Thoracic aorta endothelial cell (primary cell): ENCODE results near the gene SPOUT1. TPM values are rescaled to one million over a fixed set of nuclear protein-coding genes. Genes with fewer than 3 reads are reported as not detected.

ENCODE experiments used
- total RNA-seq: library from RNA; depleted of rRNA; stranded (reverse); fragments of >200 nt; gene quantifications from 2 replicates; pipeline ENCODE4 v1.2.3, GENCODE V29; 2012

Gene SPOUT1
- total RNA-seq: 20.5 and 22.8 TPM in 2 replicates

GRCh38 chr9:128829477-128830251 lies at the start of gene SPOUT1:
TSS of gene SPOUT1 (minus strand) at chr9:128829794. CDS start at chr9:128829780, 14 bp downstream.

GRCh38 chr9:128818099-128818838 lies 11.3 kb downstream of the SPOUT1 start, which contains the start of gene ENDOG:
TSS of gene ENDOG (plus strand) at chr9:128818500. CDS start at chr9:128818685, 185 bp downstream.

GRCh38 chr9:128786681-128787601 lies 42.7 kb downstream of the SPOUT1 start, which contains the start of gene TBC1D13:
TSS of gene TBC1D13 (plus strand) at chr9:128787253. CDS start at chr9:128787354, 101 bp downstream.

GRCh38 chr9:128771745-128772519 lies 57.7 kb downstream of the SPOUT1 start, which contains the start of gene ZER1:
TSS of gene ZER1 (minus strand) at chr9:128771927. CDS start at chr9:128755565, 16,362 bp downstream.

Other genes with a start within 250 kb of the SPOUT1 start
- gene DYNC2I2, start 172.9 kb downstream of the SPOUT1 start, total RNA-seq: 57.2 and 67.6 TPM in 2 replicates
- gene SET, start 140.6 kb downstream of the SPOUT1 start, total RNA-seq: 676 and 721 TPM in 2 replicates
- gene PKN3, start 127.3 kb downstream of the SPOUT1 start, total RNA-seq: 20.6 and 31.9 TPM in 2 replicates
- gene ZDHHC12, start 105.7 kb downstream of the SPOUT1 start, total RNA-seq: 21.4 and 27.4 TPM in 2 replicates
- 13.0 and 16.4 TPM in 2 replicates for gene ZER1, start 57.9 kb downstream of the SPOUT1 start, total RNA-seq
- gene TBC1D13, start 42.5 kb downstream of the SPOUT1 start, total RNA-seq: 20.5 and 22.1 TPM in 2 replicates
- 18.3 and 20.5 TPM in 2 replicates for gene ENDOG, start 11.3 kb downstream of the SPOUT1 start, total RNA-seq
- 8.5 and 9.0 TPM in 2 replicates for gene KYAT1, start 52.2 kb upstream of the SPOUT1 start, total RNA-seq
- 118 and 154 TPM in 2 replicates for gene LRRC8A, start 52.3 kb upstream of the SPOUT1 start, total RNA-seq
- 0.79 and 1.3 TPM in 2 replicates for gene PHYHD1, start 91.2 kb upstream of the SPOUT1 start, total RNA-seq
- gene DOLK, start 117.8 kb upstream of the SPOUT1 start, total RNA-seq: 20.5 and 25.9 TPM in 2 replicates
- 76.3 and 85.9 TPM in 2 replicates for gene NUP188, start 117.9 kb upstream of the SPOUT1 start, total RNA-seq
- gene SH3GLB2, start 198.5 kb upstream of the SPOUT1 start, total RNA-seq: 38.4 and 44.7 TPM in 2 replicates
- 18.2 and 24.1 TPM in 2 replicates for gene MIGA2, start 206.8 kb upstream of the SPOUT1 start, total RNA-seq